ENCODE measurements around the gene KRT85. TPM values are rescaled to one million over a fixed set of nuclear protein-coding genes. Genes with fewer than 3 reads are reported as not detected.

The KRT85 gene
- total RNA-seq, 1 donor from 2014 or later: not detected

DNA sequence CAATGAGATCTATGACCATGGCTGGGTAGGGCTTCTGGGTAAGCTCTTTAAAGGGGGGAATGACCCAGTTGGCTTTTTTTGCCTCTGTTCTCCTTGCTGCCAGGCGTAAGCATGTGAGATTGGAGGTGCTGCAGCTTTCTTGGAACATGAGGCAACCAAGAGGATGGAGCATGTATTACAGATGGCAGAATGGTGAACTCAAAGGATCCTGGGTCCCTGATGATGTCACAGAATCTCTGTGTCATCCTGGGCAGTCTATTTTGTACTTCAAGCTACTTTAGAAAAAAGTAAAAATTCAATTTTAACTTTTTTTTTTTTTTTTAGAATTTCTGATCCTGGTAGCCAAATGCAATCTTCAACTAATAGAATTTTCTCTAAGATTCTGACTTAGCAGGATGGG is 30.9 kb upstream of the KRT85 start:
- H3K27me3 Mint-ChIP-seq (ENCODE audit: unreplicated experiment): peaks cover 5% of the 10 kb centered on the region
- TF ChIP-seq, protein P1, sequence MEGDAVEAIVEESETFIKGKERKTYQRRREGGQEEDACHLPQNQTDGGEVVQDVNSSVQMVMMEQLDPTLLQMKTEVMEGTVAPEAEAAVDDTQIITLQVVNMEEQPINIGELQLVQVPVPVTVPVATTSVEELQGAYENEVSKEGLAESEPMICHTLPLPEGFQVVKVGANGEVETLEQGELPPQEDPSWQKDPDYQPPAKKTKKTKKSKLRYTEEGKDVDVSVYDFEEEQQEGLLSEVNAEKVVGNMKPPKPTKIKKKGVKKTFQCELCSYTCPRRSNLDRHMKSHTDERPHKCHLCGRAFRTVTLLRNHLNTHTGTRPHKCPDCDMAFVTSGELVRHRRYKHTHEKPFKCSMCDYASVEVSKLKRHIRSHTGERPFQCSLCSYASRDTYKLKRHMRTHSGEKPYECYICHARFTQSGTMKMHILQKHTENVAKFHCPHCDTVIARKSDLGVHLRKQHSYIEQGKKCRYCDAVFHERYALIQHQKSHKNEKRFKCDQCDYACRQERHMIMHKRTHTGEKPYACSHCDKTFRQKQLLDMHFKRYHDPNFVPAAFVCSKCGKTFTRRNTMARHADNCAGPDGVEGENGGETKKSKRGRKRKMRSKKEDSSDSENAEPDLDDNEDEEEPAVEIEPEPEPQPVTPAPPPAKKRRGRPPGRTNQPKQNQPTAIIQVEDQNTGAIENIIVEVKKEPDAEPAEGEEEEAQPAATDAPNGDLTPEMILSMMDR (IDR thresholded peaks at IDR 0.05; ENCODE audit: partially characterized antibody, unreplicated experiment): no peak
- H3K4me1 Mint-ChIP-seq (ENCODE audit: low read depth, unreplicated experiment): peaks cover 5% of the 10 kb centered on the region
- H3K27ac Mint-ChIP-seq (ENCODE audit: unreplicated experiment): no peak overlapping the region
- H3K4me3 Mint-ChIP-seq (ENCODE audit: unreplicated experiment): no peak overlapping the region
- no peaks in the 10 kb centered on the region for H3K36me3 Mint-ChIP-seq (ENCODE audit: unreplicated experiment)
- peaks cover 9% of the 10 kb centered on the region for H3K9me3 Mint-ChIP-seq (ENCODE audit: unreplicated experiment)
- no peak for DNase-seq

DNA sequence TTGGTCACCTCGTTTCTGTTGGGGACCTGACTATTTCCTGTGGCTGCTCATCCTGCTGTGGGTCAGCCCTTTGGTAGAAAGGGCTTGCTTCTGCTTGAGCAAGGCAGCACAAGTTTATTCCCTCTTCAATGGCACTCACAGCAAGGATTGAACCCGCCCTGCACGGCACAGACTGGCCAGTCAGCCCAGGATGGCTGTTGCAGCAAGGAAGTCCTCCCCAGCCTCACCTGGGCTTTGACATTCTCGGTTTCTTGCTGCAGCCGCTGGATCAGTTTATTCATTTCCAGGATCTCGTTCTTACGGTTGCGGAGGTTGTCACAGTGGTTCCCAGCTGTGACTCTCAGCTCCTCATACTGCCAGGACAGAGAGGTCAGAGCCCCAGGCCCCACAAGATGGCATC is 29.4 kb upstream of the KRT85 start:
- Mint-ChIP-seq H3K36me3 (ENCODE audit: unreplicated experiment) (no peaks in the 10 kb centered on the region), H3K27ac (ENCODE audit: unreplicated experiment) (no peak overlapping the region), H3K9me3 (ENCODE audit: unreplicated experiment) (peaks cover 4% of the 10 kb centered on the region), H3K4me1 (ENCODE audit: low read depth, unreplicated experiment) (no peaks in the 10 kb centered on the region), H3K4me3 (ENCODE audit: unreplicated experiment) (no peak overlapping the region), H3K27me3 (ENCODE audit: unreplicated experiment) (peaks cover 5% of the 10 kb centered on the region)
- TF ChIP-seq, protein P1 (IDR thresholded peaks at IDR 0.05; ENCODE audit: partially characterized antibody, unreplicated experiment): no peak
- no peak for DNase-seq

DNA sequence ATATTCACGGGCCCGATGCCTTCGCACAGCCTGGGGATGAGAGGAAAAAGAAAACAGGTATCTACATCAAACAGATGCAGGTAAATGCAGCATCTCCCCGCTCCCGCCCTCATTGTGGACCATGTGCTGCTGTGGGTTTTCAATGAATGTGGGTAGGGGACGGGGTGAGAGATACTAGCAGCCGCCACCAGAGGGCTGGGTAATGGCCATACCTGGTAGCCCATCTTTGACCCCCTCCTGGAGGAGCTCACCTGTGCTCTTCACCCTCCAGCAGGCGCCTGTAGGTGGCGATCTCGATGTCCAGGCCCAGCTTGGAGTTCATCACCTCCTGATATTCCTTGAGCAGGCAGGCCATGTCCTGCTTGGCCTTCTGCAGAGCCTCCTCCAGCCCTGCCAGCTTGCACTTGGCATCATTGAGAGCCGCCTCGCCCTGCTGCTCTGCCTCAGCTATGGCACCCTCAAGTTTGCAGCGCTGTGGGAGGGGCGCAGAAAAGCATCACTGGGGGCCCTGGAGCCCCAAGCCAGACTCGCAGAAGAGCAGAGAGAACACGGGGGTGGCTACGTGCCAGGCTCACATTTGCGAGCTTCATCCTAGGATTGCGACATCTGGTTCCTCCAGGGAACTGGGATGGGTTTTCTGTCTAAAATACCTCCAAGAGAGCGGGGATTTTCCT is 28.6 kb upstream of the KRT85 start:
- Mint-ChIP-seq H3K9me3 (ENCODE audit: unreplicated experiment) (peaks cover 4% of the 10 kb centered on the region), H3K36me3 (ENCODE audit: unreplicated experiment) (no peaks in the 10 kb centered on the region), H3K4me1 (ENCODE audit: low read depth, unreplicated experiment) (no peaks in the 10 kb centered on the region), H3K27me3 (ENCODE audit: unreplicated experiment) (peaks cover 5% of the 10 kb centered on the region), H3K4me3 (ENCODE audit: unreplicated experiment) (no peak overlapping the region), H3K27ac (ENCODE audit: unreplicated experiment) (no peak overlapping the region)
- no peak for DNase-seq
- TF ChIP-seq, protein P1 (IDR thresholded peaks at IDR 0.05; ENCODE audit: partially characterized antibody, unreplicated experiment): peak; percentile 59

DNA sequence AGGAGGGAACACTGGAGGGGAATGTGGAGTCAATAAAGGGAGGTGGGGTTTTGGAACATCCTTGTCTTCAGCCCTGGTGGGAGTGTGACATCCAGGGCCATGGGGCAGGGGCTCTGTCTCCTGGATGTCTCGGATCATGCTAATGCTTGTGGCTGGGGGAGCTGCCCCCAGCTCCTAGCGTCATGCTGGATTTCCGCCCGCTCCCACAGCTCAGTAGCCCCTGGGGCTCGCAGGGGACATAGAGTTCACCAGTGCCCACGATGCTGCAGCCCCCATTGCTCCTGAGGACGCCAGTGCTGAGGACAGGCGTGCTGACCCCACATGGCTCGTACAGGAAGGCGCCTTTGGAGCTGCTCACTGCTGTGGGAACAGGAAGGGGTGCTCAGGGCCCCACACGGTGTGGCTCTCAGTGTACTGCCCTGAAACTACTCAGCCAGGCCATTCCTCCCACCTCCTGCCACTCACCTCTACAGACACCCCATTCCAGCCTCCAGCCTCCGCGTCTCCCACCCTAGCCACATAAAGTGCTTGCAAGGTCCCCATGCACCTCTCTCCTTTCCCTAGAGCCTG is 27.6 kb upstream of the KRT85 start:
- TF ChIP-seq, protein P1 (IDR thresholded peaks at IDR 0.05; ENCODE audit: partially characterized antibody, unreplicated experiment): no peak
- peaks cover 4% of the 10 kb centered on the region for H3K9me3 Mint-ChIP-seq (ENCODE audit: unreplicated experiment)
- H3K27me3 Mint-ChIP-seq (ENCODE audit: unreplicated experiment): peaks cover 5% of the 10 kb centered on the region
- no peaks in the 10 kb centered on the region for H3K36me3 Mint-ChIP-seq (ENCODE audit: unreplicated experiment)
- no peak overlapping the region for H3K27ac Mint-ChIP-seq (ENCODE audit: unreplicated experiment)
- no peaks in the 10 kb centered on the region for H3K4me1 Mint-ChIP-seq (ENCODE audit: low read depth, unreplicated experiment)
- H3K4me3 Mint-ChIP-seq (ENCODE audit: unreplicated experiment): no peak overlapping the region
- no peak for DNase-seq

DNA sequence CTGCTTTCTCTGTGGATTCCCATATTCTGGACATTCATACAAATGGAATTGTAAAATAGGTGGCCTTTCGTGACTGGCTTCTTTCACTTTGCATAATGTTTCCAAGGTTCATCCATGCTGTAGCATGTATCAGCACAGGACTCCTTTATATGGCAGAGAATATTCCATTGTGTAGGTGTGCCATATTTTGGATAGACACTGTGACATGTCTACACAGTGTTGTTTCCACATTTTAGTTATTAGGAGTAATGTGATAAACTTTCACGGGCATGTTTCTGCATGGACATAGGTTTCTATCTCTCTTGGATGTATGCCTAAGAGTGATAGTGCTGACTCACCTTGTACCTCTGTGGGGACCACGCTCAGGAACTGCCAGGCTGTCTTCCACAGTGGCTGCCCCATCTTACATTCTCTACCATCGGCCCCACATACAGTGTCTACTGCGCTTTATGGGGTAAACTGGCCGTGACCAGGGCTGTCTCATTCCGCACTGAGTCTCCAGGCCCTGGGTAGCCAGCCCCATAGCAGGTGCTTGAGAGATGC is 25.3 kb upstream of the KRT85 start:
- Mint-ChIP-seq H3K27ac (ENCODE audit: unreplicated experiment) (no peak overlapping the region), H3K4me1 (ENCODE audit: low read depth, unreplicated experiment) (no peaks in the 10 kb centered on the region), H3K36me3 (ENCODE audit: unreplicated experiment) (no peaks in the 10 kb centered on the region), H3K9me3 (ENCODE audit: unreplicated experiment) (peaks cover 4% of the 10 kb centered on the region), H3K27me3 (ENCODE audit: unreplicated experiment) (peaks cover 5% of the 10 kb centered on the region), H3K4me3 (ENCODE audit: unreplicated experiment) (no peak overlapping the region)
- TF ChIP-seq, protein P1 (IDR thresholded peaks at IDR 0.05; ENCODE audit: partially characterized antibody, unreplicated experiment): no peak
- DNase-seq: no peak

All from glutamatergic neuron (in vitro differentiated cells).